Lower lobe of right lung (tissue), 2 donors: ENCODE data around the gene EIF4E3. TPM values are rescaled to one million over a fixed set of nuclear protein-coding genes. Genes with fewer than 3 reads are reported as not detected.

ENCODE experiments used
- ATAC-seq, 2 donors: fragments of 200-7000 bp; cut with Tn5 transposase; one replicate each; pipeline ENCODE4 v1.9.1; 2020 to 2022; ENCODE audit warnings: mild to moderate bottlenecking in 2 of 2, moderate library complexity in 2 of 2
- DNase-seq: peaks from one replicate; pipeline ENCODE4 v3.0.0-alpha.2; 2020
- H3K27ac ChIP-seq: fragments of 200-600 bp; one replicate; pipeline ENCODE4 v1.8.0; 2022
- H3K27me3 ChIP-seq: fragments of 200-600 bp; one replicate; pipeline ENCODE4 v1.8.0; 2022; ENCODE audit warnings: low read depth
- H3K36me3 ChIP-seq: fragments of 200-600 bp; one replicate; pipeline ENCODE4 v1.8.0; 2022; ENCODE audit warnings: mild to moderate bottlenecking
- H3K4me1 ChIP-seq: fragments of 200-600 bp; one replicate; pipeline ENCODE4 v1.8.0; 2022
- H3K4me3 ChIP-seq: fragments of 200-600 bp; one replicate; pipeline ENCODE4 v1.8.0; 2022; ENCODE audit warnings: mild to moderate bottlenecking
- H3K9me3 ChIP-seq: fragments of 200-600 bp; one replicate; pipeline ENCODE4 v1.8.0; 2022
- intact Hi-C: fragments of 100-400 bp; cut with DNase I; formaldehyde crosslinking; loops from one replicate; pipeline ENCODE4 v1.11.0; 2022
- total RNA-seq: library from RNA; stranded (reverse); fragmentation: NEBNext Ultra II Directional; extraction: Animal tissue kit (Norgen Biotek cat#: 25700); gene quantifications from one replicate; pipeline ENCODE4 v1.2.1, GENCODE V29; 2021
- TF ChIP-seq, protein P1 (sequence below): fragments of 200-600 bp; IDR thresholded peaks from one replicate; pipeline ENCODE4 v1.8.0; 2022; ENCODE audit warnings: antibody characterized with exemption, mild to moderate bottlenecking
- donor health status: DM: no; HTN: yes; CAD: no; lungs with severe emphysema.

EIF4E3 gene
- total RNA-seq, 1 donor from 2014 or later = 29.0 TPM

- Histone ChIP-seq H3K9me3 (no peaks in the 10 kb centered on the region), H3K27ac (no peak overlapping the region), H3K4me1 (no peaks in the 10 kb centered on the region), H3K4me3 (no peak overlapping the region), H3K27me3 (no peaks in the 10 kb centered on the region), H3K36me3 (no peaks in the 10 kb centered on the region)
- intact Hi-C loops = loop anchor here (10.0 kb wide), 1 partner anchor 1110 kb away; no protein-coding TSS in a partner anchor
- DNase-seq = no peak
- no peak for ATAC-seq
- TF ChIP-seq, protein P1, sequence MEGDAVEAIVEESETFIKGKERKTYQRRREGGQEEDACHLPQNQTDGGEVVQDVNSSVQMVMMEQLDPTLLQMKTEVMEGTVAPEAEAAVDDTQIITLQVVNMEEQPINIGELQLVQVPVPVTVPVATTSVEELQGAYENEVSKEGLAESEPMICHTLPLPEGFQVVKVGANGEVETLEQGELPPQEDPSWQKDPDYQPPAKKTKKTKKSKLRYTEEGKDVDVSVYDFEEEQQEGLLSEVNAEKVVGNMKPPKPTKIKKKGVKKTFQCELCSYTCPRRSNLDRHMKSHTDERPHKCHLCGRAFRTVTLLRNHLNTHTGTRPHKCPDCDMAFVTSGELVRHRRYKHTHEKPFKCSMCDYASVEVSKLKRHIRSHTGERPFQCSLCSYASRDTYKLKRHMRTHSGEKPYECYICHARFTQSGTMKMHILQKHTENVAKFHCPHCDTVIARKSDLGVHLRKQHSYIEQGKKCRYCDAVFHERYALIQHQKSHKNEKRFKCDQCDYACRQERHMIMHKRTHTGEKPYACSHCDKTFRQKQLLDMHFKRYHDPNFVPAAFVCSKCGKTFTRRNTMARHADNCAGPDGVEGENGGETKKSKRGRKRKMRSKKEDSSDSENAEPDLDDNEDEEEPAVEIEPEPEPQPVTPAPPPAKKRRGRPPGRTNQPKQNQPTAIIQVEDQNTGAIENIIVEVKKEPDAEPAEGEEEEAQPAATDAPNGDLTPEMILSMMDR = no peak
These were observed 70.1 kb downstream of the EIF4E3 start for GRCh38 chr3:71655061-71655460.

DNA sequence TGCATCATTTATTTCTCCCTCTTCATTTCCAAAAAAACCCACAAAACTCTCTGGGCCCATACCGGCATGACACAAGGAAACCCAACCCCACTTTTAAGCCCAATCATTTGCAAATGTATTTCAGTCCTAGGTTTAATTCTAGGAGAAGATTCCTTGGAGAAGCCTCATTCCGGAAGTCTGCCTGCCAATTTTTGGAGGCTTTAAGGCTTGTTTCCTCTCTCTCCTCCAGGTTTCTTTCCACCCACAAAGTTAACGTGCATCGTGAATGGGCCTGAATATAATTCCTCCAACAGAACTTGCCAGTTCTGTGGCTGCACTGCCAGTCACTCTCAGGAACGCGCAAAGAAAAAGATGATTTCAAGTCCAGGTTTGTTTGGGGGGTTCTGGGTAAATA lies 71.8 kb downstream of the EIF4E3 start:
- Histone ChIP-seq H3K27me3 (no peaks in the 10 kb centered on the region), H3K27ac (no peak overlapping the region), H3K4me3 (no peak overlapping the region), H3K36me3 (no peaks in the 10 kb centered on the region), H3K4me1 (no peaks in the 10 kb centered on the region), H3K9me3 (no peaks in the 10 kb centered on the region)
- TF ChIP-seq, protein P1 = no peak
- DNase-seq = no peak
- ATAC-seq = no peak
- intact Hi-C loops = loop anchor here (10.0 kb wide), 1 partner anchor 1109 kb away; no protein-coding TSS in a partner anchor

DNA sequence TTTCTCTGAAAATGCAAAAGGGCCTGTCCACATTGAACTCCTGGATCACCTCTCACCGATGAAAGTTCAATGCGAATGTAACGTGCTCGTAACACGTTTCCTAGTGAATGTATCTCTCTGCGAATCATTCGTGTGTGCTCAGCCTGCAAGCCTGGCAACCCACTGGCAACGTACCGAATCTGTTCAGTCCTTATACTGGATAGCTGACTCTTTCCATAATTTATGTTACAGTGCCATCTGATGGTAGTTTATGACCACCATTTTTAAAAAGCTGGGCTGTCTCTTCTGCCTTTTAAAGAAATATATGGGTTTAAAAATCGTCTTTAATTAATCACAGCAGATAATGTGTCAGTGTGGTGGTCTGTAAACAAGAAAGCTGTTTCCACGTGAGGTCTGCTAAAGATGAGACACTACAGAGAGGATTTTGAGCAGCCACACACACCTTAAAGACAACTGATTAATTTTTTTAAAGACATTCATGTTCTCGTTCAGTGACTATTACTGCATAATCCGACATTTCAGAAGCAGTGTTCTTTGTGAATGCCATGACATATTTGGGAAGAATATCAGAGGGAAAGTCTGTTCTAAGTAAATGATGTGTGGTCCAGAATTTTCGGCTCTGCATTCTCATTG lies 72.3 kb downstream of the EIF4E3 start:
- ATAC-seq = peak; percentile 53 to 78
- Histone ChIP-seq H3K4me1 (no peaks in the 10 kb centered on the region), H3K9me3 (no peaks in the 10 kb centered on the region), H3K27ac (no peak overlapping the region), H3K4me3 (no peak overlapping the region), H3K36me3 (no peaks in the 10 kb centered on the region), H3K27me3 (no peaks in the 10 kb centered on the region)
- intact Hi-C loops = loop anchor here (10.0 kb wide), 1 partner anchor 1108 kb away; no protein-coding TSS in a partner anchor
- TF ChIP-seq, protein P1 = peak; percentile 62
- DNase-seq = peak; percentile 51

- H3K4me1 ChIP-seq = no peaks in the 10 kb centered on the region
- no peak overlapping the region for H3K27ac ChIP-seq
- DNase-seq (no peak), ATAC-seq (no peak)
- no peaks in the 10 kb centered on the region for H3K27me3 ChIP-seq
- TF ChIP-seq, protein P1 = no peak
- H3K36me3 ChIP-seq = no peaks in the 10 kb centered on the region
- H3K9me3 ChIP-seq = no peaks in the 10 kb centered on the region
- no peak overlapping the region for H3K4me3 ChIP-seq
- intact Hi-C loops = loop anchor here (10.0 kb wide), 1 partner anchor 1107 kb away; no protein-coding TSS in a partner anchor
These were observed 73.6 kb downstream of the EIF4E3 start for GRCh38 chr3:71651625-71652024.

GRCh38 chr3:71650372-71650771 lies 74.8 kb downstream of the EIF4E3 start:
- ATAC-seq = no peak
- no peak overlapping the region for H3K4me3 ChIP-seq
- H3K9me3 ChIP-seq = no peaks in the 10 kb centered on the region
- H3K27me3 ChIP-seq = no peaks in the 10 kb centered on the region
- TF ChIP-seq, protein P1 = no peak
- no peaks in the 10 kb centered on the region for H3K36me3 ChIP-seq
- H3K4me1 ChIP-seq = no peaks in the 10 kb centered on the region
- DNase-seq = no peak
- intact Hi-C loops = loop anchor here (10.0 kb wide), 1 partner anchor 1106 kb away; no protein-coding TSS in a partner anchor
- H3K27ac ChIP-seq = no peak overlapping the region
